IMR-90 (cell line): ENCODE results near the gene PLSCR2. TPM values are rescaled to one million over a fixed set of nuclear protein-coding genes. Genes with fewer than 3 reads are reported as not detected.

Experiments
- ATAC-seq: fragments of 200-7000 bp; cut with Tn5 transposase; 2 replicates; pipeline ENCODE4 v1.9.1; 2020; ENCODE audit warnings: low read depth, mild to moderate bottlenecking, moderate library complexity
- BruUV-seq: library from RNA; stranded (reverse); fragments of 400-500 nt; replicated peaks from 2 replicates; lab custom pipeline; 2021; lab: Mats Ljungman, UMichigan
- CTCF ChIA-PET: fragments of 300-600 bp; formaldehyde crosslinking; extraction: SDS; loops from one replicate; lab custom pipeline; 2021; ENCODE audit warnings: antibody characterized with exemption; lab: Yijun Ruan, JAX
- POLR2A ChIA-PET: fragments of 300-600 bp; sonication (Branson Sonifier 250); formaldehyde crosslinking; loops from one replicate; lab custom pipeline; 2022; ENCODE audit warnings: antibody characterized with exemption; ENCODE audit not compliant: unreplicated experiment; lab: Charles Lee
- DNase-seq: peaks from one replicate; pipeline ENCODE4 v3.0.0; 2013
- H2AFZ ChIP-seq: replicated peaks from 2 replicates; pipeline ENCODE3; 2013; ENCODE audit warnings: low read length, mild to moderate bottlenecking; ENCODE audit not compliant: poor library complexity
- H2AK5ac ChIP-seq: 2 replicates; pipeline ENCODE4 v1.6.1; 2013; ENCODE audit warnings: low read depth, low read length, inconsistent platforms
- H2AK9ac ChIP-seq: replicated peaks from 2 replicates; pipeline ENCODE3; 2013; ENCODE audit warnings: mild to moderate bottlenecking, low read depth, low read length, moderate library complexity; ENCODE audit not compliant: poor library complexity
- H2BK120ac ChIP-seq: 2 replicates; pipeline ENCODE4 v1.6.1; 2013; ENCODE audit warnings: low read depth, low read length, inconsistent platforms
- H2BK15ac ChIP-seq: 3 replicates; pipeline ENCODE4 v1.6.1; 2013; ENCODE audit warnings: low read depth, low read length, inconsistent platforms
- H2BK20ac ChIP-seq: 2 replicates; pipeline ENCODE4 v1.6.1; 2013; ENCODE audit warnings: low read depth, mild to moderate bottlenecking, inconsistent platforms, low read length, moderate library complexity
- H2BK5ac ChIP-seq: 2 replicates; pipeline ENCODE4 v1.6.1; 2013; ENCODE audit warnings: mild to moderate bottlenecking, low read depth, low read length, inconsistent platforms; ENCODE audit not compliant: poor library complexity, severe bottlenecking
- H3K14ac ChIP-seq: replicated peaks from 2 replicates; pipeline ENCODE4 v1.6.1; 2013; ENCODE audit warnings: low read depth, low read length, inconsistent platforms
- H3K18ac ChIP-seq: 2 replicates; pipeline ENCODE4 v1.6.1; 2013; ENCODE audit warnings: low read depth, low read length, control low read depth
- H3K23ac ChIP-seq: 2 replicates; pipeline ENCODE4 v1.6.1; 2013; ENCODE audit warnings: low read depth, low read length, inconsistent platforms
- H3K27ac ChIP-seq: 2 replicates; pipeline ENCODE4 v1.5.1; 2013; ENCODE audit warnings: mild to moderate bottlenecking, control low read depth, low read length; ENCODE audit not compliant: insufficient read depth
- H3K27me3 ChIP-seq: 2 replicates; pipeline ENCODE4 v1.6.1; 2013; ENCODE audit warnings: low read length; ENCODE audit not compliant: control insufficient read depth, insufficient read depth
- H3K36me3 ChIP-seq: 2 replicates; pipeline ENCODE4 v1.6.1; 2013; ENCODE audit warnings: low read length, mixed read lengths; ENCODE audit not compliant: control insufficient read depth, insufficient read depth
- H3K4ac ChIP-seq: 2 replicates; pipeline ENCODE4 v1.6.1; 2013; ENCODE audit warnings: low read depth, low read length, inconsistent platforms
- H3K4me1 ChIP-seq: 2 replicates; pipeline ENCODE4 v1.6.1; 2013; ENCODE audit warnings: low read length, mixed read lengths; ENCODE audit not compliant: control insufficient read depth, insufficient read depth
- H3K4me2 ChIP-seq: 2 replicates; pipeline ENCODE4 v1.6.1; 2013; ENCODE audit warnings: low read depth, mild to moderate bottlenecking, control low read depth, low read length, moderate library complexity
- H3K4me3 ChIP-seq: 2 replicates; pipeline ENCODE4 v1.5.1; 2013; ENCODE audit warnings: low read depth, mild to moderate bottlenecking, control low read depth, low read length, moderate library complexity; ENCODE audit not compliant: insufficient read depth
- H3K56ac ChIP-seq: 2 replicates; pipeline ENCODE4 v1.6.1; 2013; ENCODE audit warnings: low read length, inconsistent platforms; ENCODE audit not compliant: insufficient read depth; ENCODE audit errors: extremely low read depth
- H3K79me1 ChIP-seq, 2 experiments: 2 replicates each; pipeline ENCODE4 v1.6.1; 2013; ENCODE audit warnings: low read length in 2 of 2, inconsistent platforms in 1 of 2, low read depth in 1 of 2
- H3K9ac ChIP-seq: 2 replicates; pipeline ENCODE4 v1.6.1; 2013; ENCODE audit warnings: low read depth, low read length, control low read depth
- H3K9me1 ChIP-seq: 2 replicates; pipeline ENCODE4 v1.6.1; 2013; ENCODE audit warnings: low read length, inconsistent platforms; ENCODE audit not compliant: insufficient read depth
- H3K9me3 ChIP-seq: 2 replicates; pipeline ENCODE4 v1.6.1; 2013; ENCODE audit warnings: low read length; ENCODE audit not compliant: control insufficient read depth, insufficient read depth
- H4K20me1 ChIP-seq: 2 replicates; pipeline ENCODE4 v1.6.1; 2013; ENCODE audit warnings: low read length, inconsistent platforms; ENCODE audit not compliant: insufficient read depth
- H4K5ac ChIP-seq: 2 replicates; pipeline ENCODE4 v1.6.1; 2013; ENCODE audit warnings: mild to moderate bottlenecking, low read depth, low read length, control low read depth
- H4K8ac ChIP-seq, 2 experiments: 2 replicates each; pipeline ENCODE4 v1.6.1; 2013; ENCODE audit warnings: low read depth in 2 of 2, low read length in 2 of 2, control low read depth in 1 of 2, inconsistent platforms in 1 of 2
- H4K91ac ChIP-seq: 2 replicates; pipeline ENCODE4 v1.6.1; 2013; ENCODE audit warnings: low read depth, low read length, inconsistent platforms; ENCODE audit not compliant: insufficient read depth
- BHLHE40 ChIP-seq: fragments of 150-350 bp; IDR thresholded peaks from 2 replicates; pipeline ENCODE4 v1.6.1; 2016; ENCODE audit warnings: mild to moderate bottlenecking, low read depth, low read length
- CEBPB ChIP-seq: IDR thresholded peaks from 2 replicates; pipeline ENCODE4 v1.6.1; 2012; ENCODE audit warnings: low read depth, low read length, improper control_type of control experiment
- CTCF ChIP-seq: conservative IDR thresholded peaks from 2 replicates; pipeline ENCODE4 v1.5.1; 2012; ENCODE audit warnings: mild to moderate bottlenecking, low read depth, low read length, improper control_type of control experiment
- ELK1 ChIP-seq: fragments of 150-350 bp; IDR thresholded peaks from 2 replicates; pipeline ENCODE4 v1.6.1; 2016; ENCODE audit warnings: low read depth, mild to moderate bottlenecking, low read length, moderate library complexity, borderline replicate concordance
- FOS ChIP-seq: fragments of 150-350 bp; IDR thresholded peaks from 2 replicates; pipeline ENCODE4 v1.6.1; 2016; ENCODE audit warnings: low read depth, low read length
- MAFK ChIP-seq: IDR thresholded peaks from 2 replicates; pipeline ENCODE4 v1.6.1; 2012; ENCODE audit warnings: low read depth, low read length, improper control_type of control experiment
- MXI1 ChIP-seq: IDR thresholded peaks from 2 replicates; pipeline ENCODE4 v1.6.1; 2012; ENCODE audit warnings: low read depth, mild to moderate bottlenecking, low read length, moderate library complexity, borderline replicate concordance
- NFE2L2 ChIP-seq: fragments of 150-350 bp; IDR thresholded peaks from 2 replicates; pipeline ENCODE4 v1.6.1; 2016; ENCODE audit warnings: low read depth, mild to moderate bottlenecking, low read length
- POLR2A ChIP-seq: IDR thresholded peaks from 2 replicates; pipeline ENCODE4 v1.6.1; 2012; ENCODE audit warnings: mild to moderate bottlenecking, low read depth, low read length
- RCOR1 ChIP-seq: IDR thresholded peaks from 2 replicates; pipeline ENCODE4 v1.6.1; 2012; ENCODE audit warnings: mild to moderate bottlenecking, low read length, improper control_type of control experiment; ENCODE audit not compliant: insufficient replicate concordance
- RFX5 ChIP-seq: IDR thresholded peaks from 2 replicates; pipeline ENCODE4 v1.8.0; 2012; ENCODE audit warnings: low read depth, mild to moderate bottlenecking, low read length, moderate library complexity
- SMC3 ChIP-seq: fragments of 150-350 bp; IDR thresholded peaks from 2 replicates; pipeline ENCODE4 v1.6.1; 2016; ENCODE audit warnings: low read depth, mild to moderate bottlenecking, antibody characterized with exemption, low read length, moderate library complexity
- USF2 ChIP-seq: fragments of 150-350 bp; IDR thresholded peaks from 2 replicates; pipeline ENCODE4 v1.6.1; 2017; ENCODE audit warnings: mild to moderate bottlenecking, antibody characterized with exemption, low read length, low read depth
- WGBS, 2 experiments: methylation state at CpG; one replicate each; pipeline versions ENCODE4 v1.1.5 to v1.1.7; 2013; ENCODE audit warnings: missing lambda C conversion rate in 2 of 2; ENCODE audit not compliant: insufficient read length in 1 of 2; ENCODE audit errors: extremely low coverage in 2 of 2; 5-methylcytosine and 5-hydroxymethylcytosine counted together
- dilution Hi-C: fragments of 300-500 bp; cut with HindIII; formaldehyde crosslinking; loops from one replicate; pipeline ENCODE4 v1.14.3; 2018; ENCODE audit warnings: low sequenced_read_pairs; ENCODE audit not compliant: unreplicated experiment
- in situ Hi-C: fragments of 300-500 bp; cut with MboI; formaldehyde crosslinking; loops from 3 replicates; pipeline ENCODE4 v1.14.3; 2019; ENCODE audit warnings: low sequenced_read_pairs, inconsistent platforms, mixed read lengths
- intact Hi-C: fragments of 100-400 bp; cut with micrococcal nuclease; formaldehyde crosslinking; loops from 2 replicates; pipeline ENCODE4 v1.10.0; 2022
- polyA plus RNA-seq, 3 experiments: library from polyadenylated mRNA; depleted of rRNA; stranded (reverse); fragments of >200 nt; gene quantifications; 2 replicates each; pipeline ENCODE4 v1.2.3, GENCODE V29; 2012; ENCODE audit warnings: low replicate concordance in 1 of 3
- total RNA-seq: library from RNA; depleted of rRNA; stranded (reverse); fragments of >200 nt; gene quantifications from 2 replicates; pipeline ENCODE4 v1.2.3, GENCODE V29; 2012

PLSCR2 gene
- total and polyA plus RNA-seq, 2 of the 4 experiments (the other 2 are of a cell fraction): not detected

GRCh38 chr3:146499701-146500100 lies 30.3 kb upstream of the PLSCR2 start:
- no peak overlapping the region for H3K14ac ChIP-seq
- H3K79me1 ChIP-seq: no peaks in the 10 kb centered on the region
- no peak overlapping the region for H3K56ac ChIP-seq
- ATAC-seq: no peak
- H3K4me1 ChIP-seq: peaks cover 2% of the 10 kb centered on the region; the same call in 1 of the 2 replicates
- no peak overlapping the region for H2AK9ac ChIP-seq
- ChIA-PET POLR2A (no interaction called here), CTCF (interaction anchor here (0.7 kb wide), 1 partner anchor 69 kb away, joined by 4 read pairs; no protein-coding TSS in a partner anchor)
- DNase-seq: no peak
- no peak overlapping the region for H3K4me3 ChIP-seq
- H3K9me1 ChIP-seq: no peaks in the 10 kb centered on the region; the same call in 1 of the 2 replicates
- no peak overlapping the region for H3K23ac ChIP-seq
- no peak overlapping the region for H3K27ac ChIP-seq
- no peak overlapping the region for H2BK120ac ChIP-seq
- no peak overlapping the region for H3K4ac ChIP-seq
- no peak overlapping the region for H2BK20ac ChIP-seq
- intact Hi-C loops (no loop called here), dilution Hi-C loops (no loop called here), in situ Hi-C loops (no loop called here)
- H3K27me3 ChIP-seq: no peaks in the 10 kb centered on the region
- no TSS peak for BruUV-seq
- no peak overlapping the region for H2AFZ ChIP-seq
- H3K9ac ChIP-seq: no peak overlapping the region
- H4K5ac ChIP-seq: no peak overlapping the region
- H4K20me1 ChIP-seq: no peaks in the 10 kb centered on the region
- H4K8ac ChIP-seq: no peak overlapping the region
- H2BK5ac ChIP-seq: no peak overlapping the region
- TF ChIP-seq MXI1: no peak
- TF ChIP-seq NFE2L2: no peak
- TF ChIP-seq BHLHE40: no peak
- TF ChIP-seq MAFK: no peak
- TF ChIP-seq USF2: no peak
- no peak for TF ChIP-seq POLR2A
- TF ChIP-seq SMC3: no peak
- no peak for TF ChIP-seq ELK1
- TF ChIP-seq FOS: no peak
- TF ChIP-seq RFX5: no peak
- no peak for TF ChIP-seq CTCF
- no peak for TF ChIP-seq CEBPB
- TF ChIP-seq RCOR1: no peak
- no peak overlapping the region for H3K18ac ChIP-seq
- no peaks in the 10 kb centered on the region for H3K9me3 ChIP-seq
- H2AK5ac ChIP-seq: no peak overlapping the region
- no peak overlapping the region for H2BK15ac ChIP-seq
- H3K36me3 ChIP-seq: no peaks in the 10 kb centered on the region
- H3K4me2 ChIP-seq: no peak overlapping the region
- no peak overlapping the region for H4K91ac ChIP-seq
- whole genome bisulfite sequencing, 2 experiments: no CpG with 5 or more reads among the region's 1 CpG
